Fibroblast of mammary gland (primary cell): ENCODE results near the gene UCHL1.

Experiments
- DNase-seq: peaks from one replicate; pipeline ENCODE4 v3.0.0-alpha.2; 2010; ENCODE audit warnings: low read depth
- H3K4me3 ChIP-seq: 2 replicates; pipeline ENCODE4 v1.5.1; 2011; ENCODE audit warnings: low read depth, mild to moderate bottlenecking, low read length, moderate library complexity; ENCODE audit not compliant: control insufficient read depth
- CTCF ChIP-seq: conservative IDR thresholded peaks from 2 replicates; pipeline ENCODE4 v1.5.1; 2011; ENCODE audit warnings: low read depth, low read length, inconsistent platforms; ENCODE audit not compliant: control insufficient read depth, insufficient read depth

UCHL1 gene

GRCh38 chr4:41285202-41285863 is 28.6 kb downstream of the UCHL1 start:
- no peak overlapping the region for H3K4me3 ChIP-seq
- TF ChIP-seq CTCF = no peak
- DNase-seq = no peak

- DNase-seq = no peak
- no peak overlapping the region for H3K4me3 ChIP-seq
- TF ChIP-seq CTCF = no peak
Observed at GRCh38 chr4:41285864-41286235, 29.1 kb downstream of the UCHL1 start.

- peak; percentile 5 for DNase-seq
- TF ChIP-seq CTCF = no peak
- H3K4me3 ChIP-seq = no peak overlapping the region
Observed at GRCh38 chr4:41287005-41287404, 30.3 kb downstream of the UCHL1 start.

- no peak for TF ChIP-seq CTCF
Observed at GRCh38 chr4:41287852-41288251, 31.1 kb downstream of the UCHL1 start.

GRCh38 chr4:41288254-41288653 is 31.5 kb downstream of the UCHL1 start:
- DNase-seq = no peak
- TF ChIP-seq CTCF = no peak
- H3K4me3 ChIP-seq = no peak overlapping the region

More at GRCh38 chr4:41287852-41288251, 31.1 kb downstream of the UCHL1 start:
- no peak for DNase-seq
- H3K4me3 ChIP-seq = no peak overlapping the region

- no peak for DNase-seq
- no peak overlapping the region for H3K4me3 ChIP-seq
- no peak for TF ChIP-seq CTCF
Observed at GRCh38 chr4:41290479-41290878, 33.8 kb downstream of the UCHL1 start.
